ENCODE results near the gene PTTG1IP.

The PTTG1IP gene

DNA sequence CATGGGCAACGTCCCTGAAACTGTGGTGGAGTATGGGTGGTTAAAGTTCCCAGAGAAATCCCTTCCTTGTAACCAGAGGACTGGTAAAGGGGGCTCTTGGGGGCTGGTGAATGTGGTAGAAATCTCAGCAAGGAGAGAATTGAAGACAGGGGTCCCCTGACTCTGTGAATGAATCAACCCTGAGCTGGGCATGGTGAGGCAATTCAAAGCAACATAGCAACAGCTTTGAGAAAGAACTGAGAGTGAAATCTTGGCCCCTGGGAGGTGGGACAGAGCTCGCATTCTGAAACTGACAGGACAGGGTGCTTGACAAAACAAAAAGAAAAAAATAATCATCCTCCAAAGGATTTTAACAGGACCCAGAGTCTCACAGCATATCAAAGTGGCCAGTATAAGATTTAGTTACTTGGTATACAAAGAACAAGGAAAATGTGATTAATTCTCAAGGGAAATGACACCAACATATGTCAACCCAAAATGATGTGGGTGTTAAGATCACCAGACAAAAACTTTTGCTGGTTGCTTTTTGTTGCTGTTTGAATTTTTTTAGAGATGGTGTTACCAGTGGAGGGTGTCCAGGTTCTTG is 43.9 kb downstream of the PTTG1IP start:
- no peak for DNase-seq (ENCODE audit: extremely low spot score)
- CTCF ChIA-PET = no interaction called here
- POLR2A ChIA-PET = no interaction called here
- no peak for TF ChIP-seq CTCF (IDR thresholded peaks at IDR 0.05; ENCODE audit: control extremely low read depth, extremely low read depth, low read depth, missing control alignments)

GRCh38 chr21:44828362-44829056 is 45.0 kb downstream of the PTTG1IP start:
- ChIA-PET POLR2A (no interaction called here), CTCF (no interaction called here)
- no peak for TF ChIP-seq CTCF (IDR thresholded peaks at IDR 0.05; ENCODE audit: control extremely low read depth, extremely low read depth, low read depth, missing control alignments)
- no peak for DNase-seq (ENCODE audit: extremely low spot score)

DNA sequence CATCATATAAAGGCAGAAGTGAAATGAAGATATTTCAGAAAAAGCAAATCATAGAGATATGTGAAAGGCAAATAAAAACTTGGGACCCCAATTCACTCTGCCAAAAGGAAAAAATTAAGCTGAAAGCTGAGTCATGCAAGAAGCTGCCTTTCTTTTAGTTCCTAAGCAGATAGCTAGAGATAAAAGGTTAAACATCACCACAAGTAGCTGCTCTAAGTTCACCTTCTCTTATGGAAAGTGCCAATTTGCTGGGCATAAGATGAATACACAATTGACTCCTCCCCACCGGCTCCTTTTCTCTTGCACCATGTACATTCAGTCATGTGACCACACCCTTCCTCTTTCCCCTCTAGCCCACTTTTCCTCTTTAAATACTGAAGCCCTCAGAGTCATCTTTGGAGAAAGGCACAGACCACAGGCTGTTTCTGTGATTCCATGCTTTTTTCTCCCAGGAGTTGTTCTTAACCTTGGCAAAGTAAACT is 50.3 kb downstream of the PTTG1IP start:
- ChIA-PET POLR2A (no interaction called here), CTCF (interaction anchor here (1.5 kb wide), 1 partner anchor 23 kb away, joined by 3 read pairs; no protein-coding TSS in a partner anchor)
- no peak for DNase-seq (ENCODE audit: extremely low spot score)
- no peak for TF ChIP-seq CTCF (IDR thresholded peaks at IDR 0.05; ENCODE audit: control extremely low read depth, extremely low read depth, low read depth, missing control alignments)

GRCh38 chr21:44822484-44823178 is 50.9 kb downstream of the PTTG1IP start:
- no peak for TF ChIP-seq CTCF (IDR thresholded peaks at IDR 0.05; ENCODE audit: control extremely low read depth, extremely low read depth, low read depth, missing control alignments)
- ChIA-PET POLR2A (no interaction called here), CTCF (interaction anchor here (1.5 kb wide), 1 partner anchor 23 kb away, joined by 3 read pairs; no protein-coding TSS in a partner anchor)
- DNase-seq (ENCODE audit: extremely low spot score) = no peak

DNA sequence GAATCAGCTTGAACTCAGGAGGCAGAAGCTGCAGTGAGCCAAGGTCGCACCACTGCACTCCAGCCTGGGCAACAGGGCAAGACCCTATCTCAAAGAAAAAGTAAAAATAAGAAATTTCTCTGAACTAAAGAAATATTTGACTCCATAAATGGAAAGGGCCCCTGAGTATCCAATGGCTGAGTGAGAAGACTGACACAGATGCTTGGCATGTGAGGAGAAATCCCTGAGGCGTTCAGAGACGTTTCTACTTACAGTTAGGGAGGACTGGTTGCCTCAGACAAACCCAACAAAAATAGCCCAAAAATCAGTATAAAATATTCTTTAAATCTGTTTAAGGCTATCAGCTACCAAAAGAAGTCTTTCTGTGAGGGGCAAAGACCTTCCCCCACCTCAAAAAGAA is 52.6 kb downstream of the PTTG1IP start:
- ChIA-PET POLR2A (no interaction called here), CTCF (no interaction called here)
- DNase-seq (ENCODE audit: extremely low spot score) = no peak
- no peak for TF ChIP-seq CTCF (IDR thresholded peaks at IDR 0.05; ENCODE audit: control extremely low read depth, extremely low read depth, low read depth, missing control alignments)

- POLR2A ChIA-PET = no interaction called here
- CTCF ChIA-PET = no interaction called here
- no peak for DNase-seq (ENCODE audit: extremely low spot score)
- no peak for TF ChIP-seq CTCF (IDR thresholded peaks at IDR 0.05; ENCODE audit: control extremely low read depth, extremely low read depth, low read depth, missing control alignments)
Observed at GRCh38 chr21:44819283-44820243, 53.9 kb downstream of the PTTG1IP start.
